ENCODE data around the gene EP400. TPM values are rescaled to one million over a fixed set of nuclear protein-coding genes. Genes with fewer than 3 reads are reported as not detected.

EP400 gene
- total RNA-seq, 1 donor from 2014 or later = 51.3 TPM

- TF ChIP-seq CTCF (IDR thresholded peaks at IDR 0.05) = no peak
- Mint-ChIP-seq H3K4me3 (ENCODE audit: unreplicated experiment) (no peak overlapping the region), H3K27me3 (ENCODE audit: unreplicated experiment) (no peaks in the 10 kb centered on the region), H3K4me1 (ENCODE audit: unreplicated experiment) (peaks cover 15% of the 10 kb centered on the region), H3K36me3 (ENCODE audit: unreplicated experiment) (peaks cover 5% of the 10 kb centered on the region), H3K27ac (ENCODE audit: unreplicated experiment) (no peak overlapping the region), H3K9me3 (ENCODE audit: unreplicated experiment) (no peaks in the 10 kb centered on the region)
- DNase-seq (ENCODE audit: extremely low spot score, unreplicated experiment) = no peak
Observed at GRCh38 chr12:131907379-131908091, 42.2 kb upstream of the EP400 start.

- no peak for DNase-seq (ENCODE audit: extremely low spot score, unreplicated experiment)
- Mint-ChIP-seq H3K27ac (ENCODE audit: unreplicated experiment) (no peak overlapping the region), H3K36me3 (ENCODE audit: unreplicated experiment) (peaks cover 5% of the 10 kb centered on the region), H3K4me3 (ENCODE audit: unreplicated experiment) (no peak overlapping the region), H3K9me3 (ENCODE audit: unreplicated experiment) (no peaks in the 10 kb centered on the region), H3K27me3 (ENCODE audit: unreplicated experiment) (no peaks in the 10 kb centered on the region), H3K4me1 (ENCODE audit: unreplicated experiment) (peaks cover 18% of the 10 kb centered on the region)
- no peak for TF ChIP-seq CTCF (IDR thresholded peaks at IDR 0.05)
Observed at GRCh38 chr12:131908092-131909080, 41.4 kb upstream of the EP400 start.

GRCh38 chr12:131909081-131909751 is 40.5 kb upstream of the EP400 start:
- H3K9me3 Mint-ChIP-seq (ENCODE audit: unreplicated experiment) = no peaks in the 10 kb centered on the region
- DNase-seq (ENCODE audit: extremely low spot score, unreplicated experiment) = no peak

GRCh38 chr12:131909752-131910219 is 40.0 kb upstream of the EP400 start:
- no peak for TF ChIP-seq CTCF (IDR thresholded peaks at IDR 0.05)
- Mint-ChIP-seq H3K27me3 (ENCODE audit: unreplicated experiment) (no peaks in the 10 kb centered on the region), H3K4me1 (ENCODE audit: unreplicated experiment) (peaks cover 20% of the 10 kb centered on the region), H3K27ac (ENCODE audit: unreplicated experiment) (no peak overlapping the region), H3K4me3 (ENCODE audit: unreplicated experiment) (no peak overlapping the region), H3K36me3 (ENCODE audit: unreplicated experiment) (peaks cover 10% of the 10 kb centered on the region), H3K9me3 (ENCODE audit: unreplicated experiment) (no peaks in the 10 kb centered on the region)
- no peak for DNase-seq (ENCODE audit: extremely low spot score, unreplicated experiment)

More at GRCh38 chr12:131909081-131909751, 40.5 kb upstream of the EP400 start:
- Mint-ChIP-seq H3K27ac (ENCODE audit: unreplicated experiment) (no peak overlapping the region), H3K4me1 (ENCODE audit: unreplicated experiment) (peaks cover 19% of the 10 kb centered on the region), H3K27me3 (ENCODE audit: unreplicated experiment) (no peaks in the 10 kb centered on the region), H3K4me3 (ENCODE audit: unreplicated experiment) (no peak overlapping the region), H3K36me3 (ENCODE audit: unreplicated experiment) (peaks cover 6% of the 10 kb centered on the region)
- TF ChIP-seq CTCF (IDR thresholded peaks at IDR 0.05) = no peak

All from osteocyte (in vitro differentiated cells).